DMS153 treated with DMSO at 0.1 percent for 48 hours (cell line): ENCODE data around the gene LIN52.

Experiments
- DNase-seq: peaks from one replicate; lab custom pipeline; 2025; ENCODE audit not compliant: unreplicated experiment; lab: John Stamatoyannopoulos, UW

Gene LIN52

GRCh38 chr14:74190927-74191575 is 106.3 kb downstream of the LIN52 start:
- no peak for DNase-seq

GRCh38 chr14:74194506-74195274 is 109.9 kb downstream of the LIN52 start:
- no peak for DNase-seq

GRCh38 chr14:74195623-74196022 is 110.9 kb downstream of the LIN52 start:
- DNase-seq = no peak

GRCh38 chr14:74198441-74199234 is 113.9 kb downstream of the LIN52 start:
- no peak for DNase-seq

GRCh38 chr14:74202113-74202512 is 117.4 kb downstream of the LIN52 start:
- DNase-seq = no peak

GRCh38 chr14:74203639-74204038 is 118.9 kb downstream of the LIN52 start:
- no peak for DNase-seq

- DNase-seq = no peak
These were observed 119.7 kb downstream of the LIN52 start for GRCh38 chr14:74204491-74204890.

- DNase-seq = no peak
These were observed 121.1 kb downstream of the LIN52 start for GRCh38 chr14:74205882-74206281.

GRCh38 chr14:74207943-74208342 is 123.2 kb downstream of the LIN52 start:
- no peak for DNase-seq

GRCh38 chr14:74208642-74209041 is 123.9 kb downstream of the LIN52 start:
- DNase-seq = no peak

- DNase-seq = no peak
These were observed 127.3 kb downstream of the LIN52 start for GRCh38 chr14:74211945-74212580.

GRCh38 chr14:74213907-74214803 is 129.4 kb downstream of the LIN52 start:
- no peak for DNase-seq

- DNase-seq = no peak
These were observed 131.9 kb downstream of the LIN52 start for GRCh38 chr14:74216671-74217070.

GRCh38 chr14:74217672-74218448 is 133.1 kb downstream of the LIN52 start:
- no peak for DNase-seq

GRCh38 chr14:74218462-74218861 is 133.7 kb downstream of the LIN52 start:
- no peak for DNase-seq

- no peak for DNase-seq
These were observed 134.8 kb downstream of the LIN52 start for GRCh38 chr14:74219277-74220205.

GRCh38 chr14:74220991-74221390 is 136.2 kb downstream of the LIN52 start:
- DNase-seq = no peak

GRCh38 chr14:74221741-74222140 is 137.0 kb downstream of the LIN52 start:
- no peak for DNase-seq
